SK-N-DZ (cell line): ENCODE measurements around the gene NRARP.

Experiments used
- DNase-seq: peaks from one replicate; pipeline ENCODE4 v3.0.0-alpha.2; 2015; ENCODE audit warnings: low spot score

NRARP gene

DNA sequence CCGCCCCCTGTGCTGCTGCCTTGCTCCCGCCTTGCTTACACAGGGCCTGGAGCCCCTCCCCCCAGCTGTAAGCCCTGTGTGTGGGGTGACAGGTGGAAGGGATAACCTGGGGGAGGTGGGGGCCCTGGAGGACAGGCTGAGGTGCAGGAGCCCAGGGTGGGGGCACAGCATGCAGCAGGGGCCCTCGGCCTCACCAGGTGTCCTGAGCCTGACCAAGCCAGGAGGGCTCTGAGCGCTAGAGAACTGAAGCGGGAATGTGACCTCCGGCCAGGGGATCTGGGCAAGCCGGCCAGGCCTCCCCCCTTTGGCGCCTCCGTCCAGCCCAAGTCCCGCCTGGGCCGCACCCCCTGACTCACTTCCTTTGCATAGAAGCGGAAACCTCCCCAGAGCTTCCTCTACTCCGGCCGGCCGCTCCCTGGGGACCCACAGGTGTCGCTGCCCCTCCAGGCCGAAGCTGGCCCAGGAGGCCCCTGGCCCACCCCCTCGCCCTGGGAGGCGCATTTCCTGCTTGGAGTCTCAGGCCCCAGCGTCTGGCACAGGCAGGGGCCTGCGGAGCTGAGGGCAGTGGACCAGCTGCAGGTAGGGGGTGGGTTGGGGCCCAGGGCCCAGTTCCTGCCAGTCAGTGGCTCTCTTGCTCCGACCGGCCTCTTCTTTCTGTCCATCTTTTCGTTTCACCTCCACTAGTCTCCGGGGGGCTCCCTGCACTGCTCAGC is 24.6 kb downstream of the NRARP start, which contains the start of gene TOR4A:
TSS of gene TOR4A (plus strand) at position 398 of the 713 bp plus-strand sequence. CDS start 964 bp downstream, outside the sequence.
- DNase-seq, result peak; percentile 43

DNA sequence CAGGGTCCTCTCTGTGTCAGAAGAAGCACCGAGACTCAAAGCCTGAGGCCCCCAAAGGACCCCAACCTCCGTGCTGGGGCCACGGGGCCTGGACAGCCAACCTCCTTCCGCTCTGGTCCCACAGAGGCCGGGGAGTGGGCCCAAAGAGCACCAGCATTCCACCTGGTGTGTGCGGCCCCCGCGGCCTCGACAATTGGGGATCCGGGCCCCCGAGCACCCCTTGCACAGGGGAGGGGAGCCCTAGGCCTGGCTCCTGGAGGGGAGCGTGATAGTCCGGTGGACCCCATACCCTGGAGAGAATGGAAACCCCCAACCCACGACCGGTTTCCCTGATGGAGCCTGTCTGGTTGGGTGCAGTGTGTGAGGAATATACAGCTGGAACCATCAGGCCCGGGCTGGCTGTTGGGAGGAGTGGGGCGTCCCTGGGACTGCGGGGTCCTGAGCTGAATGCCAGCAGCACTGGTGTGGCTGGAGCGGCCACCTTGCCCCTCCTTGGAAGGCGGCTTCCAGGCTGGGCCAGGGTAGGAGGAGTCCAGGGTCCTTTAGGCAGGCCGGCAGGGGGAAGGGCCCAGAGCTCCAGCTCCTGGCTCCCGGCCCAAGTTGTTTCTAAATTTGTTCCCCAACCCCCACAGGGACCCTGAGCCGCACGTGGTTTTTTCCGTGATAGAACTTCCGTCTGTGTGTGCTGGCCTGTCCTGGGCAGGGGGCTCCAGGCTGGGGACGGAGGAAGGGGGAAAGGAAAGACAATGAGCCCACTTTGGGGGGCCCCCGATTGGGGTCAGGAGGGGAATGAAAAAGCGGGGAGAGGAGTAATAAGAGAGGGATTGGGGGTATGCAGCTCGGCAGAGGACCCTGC is 25.4 kb downstream of the NRARP start:
- DNase-seq, result peak; percentile 33

DNA sequence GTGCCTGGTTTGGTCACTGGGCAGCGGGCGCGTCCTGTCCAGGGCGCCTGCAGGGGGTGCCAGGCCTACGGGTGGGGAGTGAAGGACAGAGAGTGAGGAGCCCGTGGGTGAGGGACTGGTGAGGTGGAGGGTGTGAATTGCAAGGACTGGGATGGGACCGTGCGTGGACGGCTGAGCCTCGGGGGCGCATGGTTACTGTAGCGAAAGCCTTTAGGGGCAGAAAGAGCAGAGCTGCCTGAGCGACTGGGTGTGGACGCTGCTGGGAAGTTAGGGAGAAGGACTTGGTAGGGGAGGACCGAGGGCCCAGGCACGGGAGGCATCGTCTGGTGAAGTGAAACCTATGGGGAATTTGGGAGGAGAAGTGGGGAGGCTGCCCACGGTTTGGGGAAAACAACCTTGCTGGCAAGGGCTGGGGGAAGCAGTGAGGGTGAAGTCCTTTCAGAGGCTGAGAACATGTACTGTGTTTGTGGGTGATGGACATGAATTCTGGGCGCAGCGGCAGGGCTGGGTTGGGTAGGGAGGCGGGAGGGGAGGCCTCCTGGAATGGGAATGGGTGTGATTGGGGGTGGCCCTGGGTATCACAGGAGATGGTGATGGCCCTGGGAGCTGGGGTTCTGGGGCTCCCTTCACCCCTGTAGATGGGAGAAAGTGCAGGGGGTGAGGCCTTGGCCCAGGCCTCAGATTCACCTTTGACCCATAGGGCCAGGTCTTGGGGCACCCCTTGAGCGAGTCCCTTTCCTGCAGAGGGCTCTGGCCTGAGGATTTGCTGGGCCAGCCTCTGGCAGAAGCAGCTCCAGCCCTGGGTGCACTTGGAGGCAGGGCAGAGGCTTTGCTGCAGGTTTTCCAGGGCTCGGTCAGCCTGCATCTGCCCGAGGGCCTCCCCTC is 26.2 kb downstream of the NRARP start:
- DNase-seq, result peak; percentile 21

DNA sequence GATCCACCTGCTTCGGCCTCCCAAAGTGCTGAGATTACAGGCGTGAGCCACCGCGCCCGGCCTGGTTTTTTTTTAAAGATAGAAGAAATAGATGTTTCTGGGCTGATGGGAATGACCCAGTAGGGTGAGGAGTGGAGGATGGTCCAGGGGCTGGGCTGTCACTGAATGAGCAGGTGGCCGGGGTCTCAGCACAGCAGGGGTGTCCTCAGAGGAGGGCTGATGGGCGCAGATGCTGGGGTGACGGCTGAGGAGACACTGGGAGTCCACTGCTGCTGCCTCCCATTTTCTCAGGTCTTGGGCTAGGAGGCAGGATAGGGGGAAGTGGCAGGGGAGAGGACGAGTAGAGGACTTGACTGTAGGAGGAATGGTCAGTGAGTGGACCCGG is 26.9 kb downstream of the NRARP start:
- peak; percentile 9 for DNase-seq

DNA sequence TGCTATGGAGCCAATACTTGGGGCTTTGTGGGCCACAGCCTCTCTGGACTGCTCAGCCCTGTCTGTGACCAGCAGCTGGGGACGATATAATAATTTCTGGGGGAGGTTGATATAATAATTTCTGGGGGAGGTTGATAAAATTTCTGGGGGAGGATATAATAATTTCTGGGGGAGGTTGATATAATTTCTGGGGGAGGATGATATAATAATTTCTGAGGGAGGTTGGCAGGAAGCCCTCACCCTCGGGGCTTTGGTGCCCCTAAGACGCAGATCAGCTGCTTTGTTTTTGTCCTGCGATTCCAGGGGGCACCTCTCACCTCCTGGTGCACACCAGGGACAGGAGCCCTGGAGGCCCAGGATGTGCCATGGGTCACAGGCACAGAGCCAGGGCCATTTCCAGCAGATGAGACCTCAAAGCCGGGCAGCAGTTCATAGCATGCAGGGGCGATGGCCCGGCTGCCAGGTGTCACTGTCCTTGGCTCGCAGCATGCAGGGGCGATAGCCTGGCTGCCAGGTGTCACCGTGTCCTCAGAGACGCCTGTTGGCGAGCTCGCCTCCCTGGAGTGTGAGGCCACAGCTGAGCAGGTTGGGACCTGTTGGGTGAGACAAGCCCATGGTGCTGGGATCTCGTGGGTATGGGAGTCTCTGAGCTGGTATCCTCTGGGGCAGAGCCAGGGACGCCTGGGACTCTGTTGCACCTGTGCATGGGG is 28.3 kb downstream of the NRARP start:
- DNase-seq, result no peak

DNA sequence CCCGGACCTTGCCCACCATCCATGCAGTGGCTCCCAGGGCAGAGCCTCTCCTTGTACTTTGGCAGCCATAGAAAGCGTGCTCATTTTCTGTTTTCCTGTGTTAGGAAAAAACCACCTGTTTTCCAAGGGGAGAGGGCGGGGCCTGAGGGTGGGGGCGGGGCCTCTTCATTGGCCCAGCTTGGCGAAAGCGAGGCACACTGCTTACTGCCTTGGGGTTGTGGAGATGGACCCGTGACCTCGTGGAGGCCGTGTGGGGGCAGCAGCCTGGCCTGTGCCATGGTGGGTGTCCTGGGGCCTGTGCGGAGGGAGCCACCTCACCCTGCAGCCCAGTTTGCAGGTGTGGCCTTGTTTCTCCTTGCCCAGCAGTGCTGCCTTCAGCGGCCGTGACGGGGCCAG is 29.0 kb downstream of the NRARP start:
- no peak for DNase-seq

DNA sequence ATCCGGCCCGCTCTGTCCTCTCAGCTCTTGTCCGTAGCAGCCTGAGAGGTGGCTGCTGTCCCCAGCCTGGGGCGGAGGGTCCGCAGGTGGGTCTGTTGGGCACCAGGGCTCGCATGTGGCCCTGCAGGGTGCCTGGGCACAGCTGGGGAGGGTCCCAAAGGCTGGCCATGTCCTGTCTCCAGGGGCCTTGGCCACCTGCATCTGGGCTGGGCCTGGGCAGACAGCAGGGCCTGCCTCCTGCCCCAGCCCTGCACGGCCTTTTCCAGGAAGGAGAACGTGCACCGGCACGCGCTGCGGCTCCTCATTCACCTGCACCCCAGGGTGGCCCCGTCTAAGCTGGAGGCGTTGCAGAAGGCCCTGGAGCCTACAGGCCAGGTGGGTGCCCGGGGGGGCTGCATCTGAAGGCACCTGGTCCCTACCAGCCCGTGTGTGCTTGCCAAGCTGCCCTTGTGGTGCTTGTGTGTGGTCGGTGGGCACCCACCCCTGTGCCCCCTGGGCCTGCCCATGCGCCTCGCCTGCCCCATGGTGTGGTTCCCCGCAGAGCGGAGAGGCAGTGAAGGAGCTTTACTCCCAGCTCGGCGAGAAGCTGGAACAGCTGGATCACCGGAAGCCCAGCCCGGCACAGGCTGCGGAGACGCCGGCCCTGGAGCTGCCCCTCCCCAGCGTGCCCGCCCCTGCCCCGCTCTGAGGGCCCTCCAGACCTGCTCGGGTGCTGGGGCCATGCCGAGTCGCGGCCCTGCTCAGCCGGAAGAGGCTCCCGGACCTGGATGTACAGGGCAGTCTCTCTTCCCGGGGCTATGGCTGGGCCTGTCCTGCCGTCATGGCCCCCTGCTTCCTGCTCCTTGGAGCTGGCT is 29.6 kb downstream of the NRARP start:
- DNase-seq, result no peak

DNA sequence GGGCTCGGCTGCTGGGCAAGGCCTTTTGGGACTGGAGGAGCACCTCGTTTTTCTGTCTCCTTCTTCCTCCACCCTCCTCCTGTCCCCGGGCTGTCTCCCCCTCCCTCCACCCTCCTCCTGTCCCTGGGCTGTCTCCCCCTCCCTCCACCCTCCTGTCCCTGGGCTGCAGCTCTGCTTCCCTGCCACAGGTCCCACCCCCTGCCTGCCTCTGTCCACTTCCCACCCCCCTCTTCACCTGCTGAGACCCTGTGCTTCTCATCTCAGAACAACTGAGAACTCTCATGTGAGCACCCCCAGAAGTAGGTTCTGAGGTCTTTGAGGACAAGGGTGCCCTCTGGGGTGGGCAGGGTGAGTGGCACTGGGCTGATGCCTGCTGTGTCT is 30.4 kb downstream of the NRARP start:
- no peak for DNase-seq

DNA sequence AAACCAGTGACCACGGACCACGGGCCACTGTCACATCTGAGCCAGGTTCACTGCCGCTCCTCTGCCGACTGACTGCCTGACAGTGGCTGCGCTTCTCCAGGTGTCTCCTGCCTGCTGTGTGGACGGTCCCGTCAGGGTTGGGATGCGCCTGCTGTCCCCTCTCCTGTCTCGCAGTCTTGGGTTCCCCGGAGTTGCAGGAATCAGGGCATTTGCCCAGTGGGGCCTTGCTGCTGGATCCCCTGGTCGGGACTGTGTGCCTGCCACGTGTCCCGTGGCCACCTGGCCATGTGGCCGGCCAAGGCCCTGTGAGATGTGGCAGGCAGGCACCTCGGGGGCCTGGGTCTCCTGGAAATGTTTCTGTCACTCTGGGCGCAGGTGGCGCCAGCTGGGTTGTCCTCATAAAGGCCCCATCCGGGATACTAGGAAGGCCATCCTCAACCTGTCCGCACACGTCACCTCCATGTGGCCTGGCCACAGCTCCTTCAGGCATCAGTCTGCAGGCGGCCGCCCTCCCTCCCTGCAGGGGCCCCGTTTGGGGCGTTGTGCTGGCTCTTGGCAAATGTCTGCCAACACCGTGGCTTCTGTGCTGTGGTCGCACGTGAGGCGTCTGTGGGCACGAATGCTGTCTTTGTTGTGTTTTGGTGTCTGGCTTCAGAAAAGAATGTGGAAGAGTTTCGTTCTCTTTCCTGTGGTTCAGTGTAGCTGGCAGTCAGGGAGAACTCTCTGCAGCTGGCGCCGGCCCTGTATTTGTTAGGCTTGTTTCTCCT is 31.0 kb downstream of the NRARP start:
- DNase-seq, result no peak

DNA sequence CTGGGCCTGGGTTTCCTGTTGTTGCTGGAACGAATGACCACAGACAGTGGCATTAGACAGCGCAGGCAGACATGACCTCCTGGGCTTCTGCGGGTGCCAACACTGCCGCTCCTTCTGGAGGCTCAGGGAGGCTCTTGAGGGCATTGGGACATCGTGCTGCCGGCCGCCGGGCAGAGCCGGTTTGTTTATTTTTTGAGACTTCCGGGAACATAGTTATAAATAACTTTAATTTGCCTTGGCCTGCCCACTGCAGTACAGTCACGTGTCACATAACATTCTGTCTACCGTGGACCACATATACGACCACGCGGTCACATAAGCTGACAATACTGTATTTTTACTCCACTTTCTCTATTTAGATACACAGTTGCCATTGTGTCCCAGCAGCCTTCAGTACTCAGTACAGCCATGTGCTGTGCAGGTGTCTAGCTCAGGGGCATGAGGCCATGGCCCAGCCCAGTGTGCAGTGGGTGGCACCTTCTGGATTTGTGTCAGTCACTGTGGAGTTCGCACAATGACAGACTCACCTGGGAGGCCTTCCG is 32.8 kb downstream of the NRARP start:
- no peak for DNase-seq

DNA sequence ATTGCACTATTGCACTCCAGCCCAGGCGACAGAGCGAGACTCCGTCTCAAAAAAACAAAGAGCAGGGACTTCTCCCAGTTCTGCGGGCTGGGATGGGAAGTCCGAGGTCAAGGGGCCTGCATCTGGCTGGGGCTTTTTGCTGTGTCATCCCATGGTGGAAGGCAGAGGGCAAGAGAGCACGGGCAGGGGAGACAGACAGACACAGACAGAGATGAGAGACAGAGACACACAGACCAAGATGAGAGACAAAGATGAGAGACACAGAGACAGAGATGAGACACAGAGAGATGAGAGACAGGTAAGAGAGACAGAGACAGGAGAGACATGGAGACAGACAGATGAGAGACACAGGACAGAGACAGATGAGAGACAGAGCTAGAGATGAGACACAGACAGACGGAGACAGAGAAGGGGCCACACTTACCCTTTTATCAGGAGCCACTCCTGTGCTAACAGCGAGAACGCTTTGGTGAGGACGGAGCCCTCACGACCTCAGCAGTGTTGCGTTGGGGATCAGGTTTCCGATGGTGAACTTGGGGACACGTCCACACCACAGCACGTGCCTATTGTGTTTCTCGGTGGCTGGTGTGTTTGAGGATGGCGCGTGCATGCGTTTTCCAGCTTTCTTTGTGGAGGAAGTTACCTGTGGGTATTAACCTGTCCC is 33.4 kb downstream of the NRARP start:
- DNase-seq, result no peak

DNA sequence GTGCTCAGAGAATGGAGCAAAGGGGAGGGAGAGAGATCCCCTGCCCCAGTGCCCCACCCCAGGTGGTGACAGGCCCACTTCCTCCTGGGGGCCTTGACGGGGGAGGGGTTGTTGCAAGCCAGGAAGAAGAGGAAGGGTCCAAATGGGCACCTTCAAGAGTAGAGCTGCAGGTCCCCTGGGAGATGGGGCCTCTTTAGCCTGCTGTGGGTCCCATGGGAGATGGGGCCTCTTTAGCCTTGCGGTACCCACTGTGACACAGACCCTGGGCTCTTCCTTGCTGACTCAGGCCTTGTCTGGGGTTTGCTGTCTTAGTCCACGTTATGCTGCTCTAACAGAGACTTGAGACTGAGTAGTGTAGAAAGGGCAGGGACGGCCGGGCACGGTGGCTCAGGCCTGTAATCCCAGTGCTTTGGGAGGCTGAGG is 34.1 kb downstream of the NRARP start:
- DNase-seq, result no peak

DNA sequence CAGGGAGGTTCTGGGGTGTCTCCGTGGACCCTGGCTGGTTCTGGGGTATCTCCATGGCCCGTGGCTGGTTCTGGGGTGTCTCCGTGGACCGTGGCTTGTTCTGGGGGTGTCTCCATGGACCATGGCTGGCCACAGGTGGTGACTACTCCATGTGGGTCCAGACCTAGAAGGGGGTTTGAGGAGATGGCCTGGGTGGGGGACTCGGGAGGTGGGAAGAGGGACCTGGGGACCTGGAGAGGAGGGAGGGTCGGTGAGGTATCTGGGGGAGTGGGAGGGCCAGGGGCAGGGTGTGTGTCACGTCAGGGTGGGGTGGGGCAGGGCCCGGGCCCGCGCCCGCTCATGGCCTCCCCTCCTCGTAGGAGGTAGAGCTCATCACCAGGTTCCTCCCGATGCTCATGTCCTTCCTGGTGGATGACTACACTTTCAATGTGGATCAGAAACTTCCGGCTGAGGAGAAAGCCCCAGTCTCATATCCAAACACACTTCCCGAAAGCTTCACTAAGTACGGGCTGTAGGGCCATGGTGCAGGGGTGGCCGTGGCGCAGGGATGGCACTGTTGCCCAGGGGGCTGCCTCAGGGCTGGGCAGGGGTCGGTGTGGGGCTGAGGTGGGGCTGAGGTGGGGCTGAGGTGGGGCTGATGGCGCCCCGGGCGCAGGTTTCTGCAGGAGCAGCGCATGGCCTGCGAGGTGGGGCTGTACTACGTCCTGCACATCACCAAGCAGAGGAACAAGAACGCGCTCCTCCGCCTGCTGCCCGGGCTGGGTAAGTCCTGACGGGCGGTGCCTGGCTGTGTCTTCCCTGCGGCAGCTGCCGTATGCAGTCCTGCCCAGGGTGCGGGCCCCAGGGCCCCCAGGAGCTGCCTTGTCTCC is 35.3 kb downstream of the NRARP start:
- DNase-seq, result no peak

DNA sequence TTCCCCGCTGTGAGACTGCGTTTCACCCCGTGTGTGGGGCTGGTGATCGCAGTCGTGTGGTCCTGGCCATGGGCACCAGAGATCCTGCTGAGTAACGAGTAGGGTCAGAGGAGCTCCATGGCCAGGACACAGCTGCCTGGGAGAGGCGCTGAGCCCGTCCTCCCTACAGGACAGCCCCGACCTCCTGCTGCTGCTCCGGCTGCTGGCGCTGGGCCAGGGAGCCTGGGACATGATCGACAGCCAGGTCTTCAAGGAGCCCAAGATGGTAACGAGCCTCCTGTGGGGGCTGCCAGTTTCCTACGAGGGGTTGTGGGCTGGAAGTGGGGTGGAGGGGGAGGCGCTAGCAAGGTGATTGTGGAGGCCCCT is 35.9 kb downstream of the NRARP start:
- no peak for DNase-seq

DNA sequence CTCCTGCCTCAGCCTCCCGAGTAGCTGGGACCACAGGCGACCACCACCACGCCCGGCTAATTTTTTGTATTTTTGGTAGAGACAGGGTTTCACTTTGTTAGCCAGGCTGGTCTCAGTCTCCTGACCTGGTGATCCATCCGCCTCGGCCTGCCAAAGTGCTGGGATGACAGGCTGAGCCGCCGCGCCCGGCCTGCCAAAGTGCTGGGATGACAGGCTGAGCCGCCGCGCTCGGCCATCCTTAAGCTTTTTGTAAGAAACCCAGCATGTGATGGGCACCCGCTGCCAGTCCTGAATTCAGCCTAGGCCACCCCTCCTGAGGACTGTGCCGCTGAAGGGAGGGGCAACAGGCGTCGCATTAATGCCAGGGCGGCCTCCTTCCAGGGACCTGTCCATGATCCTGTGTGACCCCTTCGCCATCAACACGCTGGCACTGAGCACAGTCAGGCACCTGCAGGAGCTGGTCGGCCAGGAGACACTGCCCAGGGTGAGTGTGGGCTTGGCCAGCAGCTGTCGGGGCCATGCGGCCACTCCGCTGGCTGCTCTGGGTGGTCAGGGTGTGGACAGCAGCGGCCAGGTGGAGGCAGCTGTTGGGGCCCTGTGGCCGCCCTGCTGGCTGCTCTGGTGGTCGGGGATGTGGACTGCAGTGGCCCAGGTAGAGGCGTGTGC is 36.4 kb downstream of the NRARP start:
- no peak for DNase-seq

DNA sequence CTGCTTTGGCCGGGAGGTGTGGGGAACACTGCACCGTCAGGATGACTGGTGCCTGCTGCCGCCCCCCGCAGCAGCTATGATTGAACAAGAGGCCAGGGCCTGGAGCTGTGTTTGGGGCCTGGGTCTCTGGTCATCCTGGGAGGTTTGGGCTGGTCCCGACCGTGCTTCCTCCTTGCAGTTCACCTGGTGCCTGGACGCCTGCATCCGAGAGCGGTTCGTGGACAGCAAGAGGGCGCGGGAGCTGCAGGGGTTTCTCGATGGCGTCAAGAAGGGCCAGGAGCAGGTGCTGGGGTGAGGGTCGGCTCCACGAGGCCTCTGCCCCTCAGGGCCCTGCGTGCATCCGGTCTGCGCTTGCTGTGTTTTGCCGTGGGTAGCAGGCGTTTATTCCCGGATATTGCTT is 38.0 kb downstream of the NRARP start:
- no peak for DNase-seq

DNA sequence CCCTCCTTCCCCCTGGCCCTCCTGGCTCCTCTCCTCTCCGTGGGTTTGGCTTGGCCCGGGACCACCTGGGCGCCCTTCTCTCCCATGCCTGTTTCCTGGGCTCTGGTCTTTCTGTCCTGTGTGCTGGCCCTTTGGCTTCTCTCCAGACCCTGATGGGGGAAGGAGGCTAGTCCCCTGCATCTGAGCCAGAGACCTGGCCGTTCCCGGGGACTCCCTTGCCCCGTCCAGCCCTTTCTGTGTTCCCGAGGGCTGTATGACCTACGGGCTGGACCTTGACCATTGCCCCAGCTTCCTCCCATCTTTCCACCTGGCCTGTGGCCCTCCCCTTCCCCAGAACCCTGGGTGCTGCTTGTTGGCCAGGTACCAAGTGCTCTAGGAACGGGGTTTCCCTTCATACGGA is 38.6 kb downstream of the NRARP start:
- no peak for DNase-seq
